ENCODE data around the gene MOAP1. TPM values are rescaled to one million over a fixed set of nuclear protein-coding genes. Genes with fewer than 3 reads are reported as not detected.
"Not testable (repeated sequence)": the region's sequence is repeated elsewhere in the genome, so short reads cannot be mapped to it uniquely, and the experiment has no call there.

Gene MOAP1
- polyA plus RNA-seq, 1 experiment: 15.5 TPM

DNA sequence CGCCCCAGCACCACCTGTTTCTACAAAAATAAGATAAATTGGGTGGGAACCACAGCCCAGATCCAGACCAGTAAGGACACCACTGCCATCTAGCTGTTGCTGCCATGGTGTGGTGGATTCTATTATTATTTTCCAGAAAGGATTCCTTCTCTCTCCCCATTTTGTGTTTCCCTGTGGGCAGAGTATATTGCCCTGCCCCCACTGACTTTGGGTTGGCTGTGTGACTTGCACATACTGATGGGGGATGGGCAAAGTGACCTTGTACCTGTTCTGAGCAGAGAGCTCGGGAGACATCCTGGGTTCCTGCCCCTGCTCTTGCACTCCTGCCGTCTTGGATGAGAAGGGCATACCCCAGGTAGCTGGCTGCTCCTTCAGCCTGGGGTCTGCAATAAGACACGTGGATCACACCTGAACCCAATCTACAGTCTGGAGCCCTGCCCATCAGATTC, 24.3 kb downstream of the MOAP1 start:
- TF ChIP-seq CTCF (IDR thresholded peaks at IDR 0.05; ENCODE audit: insufficient read depth, low read depth, low read length): peak; percentile 56
- POLR2A ChIA-PET: no interaction called here
- no peaks in the 10 kb centered on the region for H3K36me3 ChIP-seq (ENCODE audit: control insufficient read depth, insufficient read depth, low read length)
- no peak overlapping the region for H3K4me3 ChIP-seq (ENCODE audit: low read depth, low read length)
- CTCF ChIA-PET: interaction anchor here (0.9 to 2.1 kb wide), 6 partner anchors 11 to 214 kb away, joined by 3 to 8 read pairs (median 4); no protein-coding TSS in a partner anchor
- no peak for DNase-seq (ENCODE audit: low read depth)
- H3K27me3 ChIP-seq (ENCODE audit: control insufficient read depth, insufficient read depth, low read length): no peaks in the 10 kb centered on the region

- CTCF ChIA-PET: interaction anchor here (0.9 to 2.1 kb wide), 5 partner anchors 18 to 213 kb away, joined by 3 to 8 read pairs (median 4); no protein-coding TSS in a partner anchor
- POLR2A ChIA-PET; H3K4me3 ChIP-seq (ENCODE audit: low read depth, low read length); H3K36me3 ChIP-seq (ENCODE audit: control insufficient read depth, insufficient read depth, low read length); DNase-seq (ENCODE audit: low read depth); H3K27me3 ChIP-seq (ENCODE audit: control insufficient read depth, insufficient read depth, low read length): not testable (repeated sequence)
Measured at GRCh38 chr14:93159625-93160352, 24.9 kb downstream of the MOAP1 start.

DNA sequence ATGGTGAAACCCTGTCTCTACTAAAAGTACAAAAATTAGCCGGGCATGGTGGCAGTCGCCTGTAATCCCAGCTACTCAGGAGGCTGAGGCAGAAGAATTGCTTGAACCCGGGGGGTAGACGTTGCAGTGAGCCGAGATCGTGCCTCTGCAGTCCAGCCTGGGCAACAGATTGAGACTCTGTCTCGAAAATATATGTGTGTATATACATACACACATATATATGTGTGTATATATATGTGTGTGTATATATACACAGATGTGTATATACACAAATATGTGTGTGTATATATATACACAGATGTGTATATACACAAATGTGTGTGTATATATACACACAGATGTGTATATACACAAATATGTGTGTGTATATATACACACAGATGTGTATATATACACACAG, 26.3 kb downstream of the MOAP1 start:
- H3K36me3 ChIP-seq (ENCODE audit: control insufficient read depth, insufficient read depth, low read length); POLR2A ChIA-PET; CTCF ChIA-PET; DNase-seq (ENCODE audit: low read depth); H3K4me3 ChIP-seq (ENCODE audit: low read depth, low read length); H3K27me3 ChIP-seq (ENCODE audit: control insufficient read depth, insufficient read depth, low read length): not testable (repeated sequence)

GRCh38 chr14:93156693-93157369, 27.9 kb downstream of the MOAP1 start:
- Histone ChIP-seq H3K4me3 (ENCODE audit: low read depth, low read length) (no peak overlapping the region), H3K27me3 (ENCODE audit: control insufficient read depth, insufficient read depth, low read length) (no peaks in the 10 kb centered on the region), H3K36me3 (ENCODE audit: control insufficient read depth, insufficient read depth, low read length) (no peaks in the 10 kb centered on the region)
- DNase-seq (ENCODE audit: low read depth): no peak
- CTCF ChIA-PET: interaction anchor here (1.1 to 1.6 kb wide), 2 partner anchors 18 to 22 kb away, joined by 3 to 6 read pairs; no protein-coding TSS in a partner anchor
- TF ChIP-seq CTCF (IDR thresholded peaks at IDR 0.05; ENCODE audit: insufficient read depth, low read depth, low read length): no peak
- POLR2A ChIA-PET: no interaction called here

GRCh38 chr14:93155667-93156066, 29.0 kb downstream of the MOAP1 start:
- Histone ChIP-seq H3K4me3 (ENCODE audit: low read depth, low read length) (no peak overlapping the region), H3K27me3 (ENCODE audit: control insufficient read depth, insufficient read depth, low read length) (no peaks in the 10 kb centered on the region; the same call in 1 of the 2 replicates), H3K36me3 (ENCODE audit: control insufficient read depth, insufficient read depth, low read length) (no peaks in the 10 kb centered on the region)
- no peak for DNase-seq (ENCODE audit: low read depth)
- TF ChIP-seq CTCF (IDR thresholded peaks at IDR 0.05; ENCODE audit: insufficient read depth, low read depth, low read length): no peak
- ChIA-PET POLR2A (no interaction called here), CTCF (interaction anchor here (1.2 kb wide), 1 partner anchor 168 kb away, joined by 3 read pairs; no protein-coding TSS in a partner anchor)

- no peak for DNase-seq (ENCODE audit: low read depth)
- CTCF ChIA-PET: interaction anchor here (1.0 kb wide), 1 partner anchor 14 kb away, joined by 3 read pairs; no protein-coding TSS in a partner anchor
- Histone ChIP-seq H3K4me3 (ENCODE audit: low read depth, low read length) (no peak overlapping the region), H3K27me3 (ENCODE audit: control insufficient read depth, insufficient read depth, low read length) (no peaks in the 10 kb centered on the region; the same call in 1 of the 2 replicates), H3K36me3 (ENCODE audit: control insufficient read depth, insufficient read depth, low read length) (no peaks in the 10 kb centered on the region)
- no peak for TF ChIP-seq CTCF (IDR thresholded peaks at IDR 0.05; ENCODE audit: insufficient read depth, low read depth, low read length)
- POLR2A ChIA-PET: no interaction called here
Measured at GRCh38 chr14:93153121-93153520, 31.6 kb downstream of the MOAP1 start.

Data from BJ (cell line).